HepG2 (cell line): ENCODE measurements around the gene RAB34. TPM values are rescaled to one million over a fixed set of nuclear protein-coding genes. Genes with fewer than 3 reads are reported as not detected.

Experiments used
- CCAR2 ChIP-seq: fragments of 200-400 bp; formaldehyde crosslinking; optimal IDR thresholded peaks from 2 replicates; pipeline ENCODE3; 2018; ENCODE audit warnings: low read depth, mild to moderate bottlenecking, low read length, moderate library complexity
- ETV5 ChIP-seq: IDR thresholded peaks from 2 replicates; pipeline ENCODE4 v1.6.1; 2018; ENCODE audit warnings: missing biosample characterization, missing genetic modification reagents, inconsistent platforms, borderline replicate concordance
- GATA4 ChIP-seq: sonication (generic); IDR thresholded peaks from 2 replicates; pipeline ENCODE4 v1.6.1; 2016; ENCODE audit warnings: antibody characterized with exemption, low read depth, borderline replicate concordance
- GLI4 ChIP-seq: sonication (generic); formaldehyde crosslinking; IDR thresholded peaks from 2 replicates; pipeline ENCODE4 v1.5.1; 2020; ENCODE audit warnings: missing genetic modification reagents, mild to moderate bottlenecking, moderate library complexity, borderline replicate concordance
- HDAC1 ChIP-seq: sonication (generic); formaldehyde crosslinking; IDR thresholded peaks from 2 replicates; pipeline ENCODE4 v1.5.1; 2020; ENCODE audit warnings: mild to moderate bottlenecking, missing genetic modification reagents
- HIVEP1 ChIP-seq: sonication (generic); formaldehyde crosslinking; IDR thresholded peaks from 2 replicates; pipeline ENCODE4 v1.4.0; 2020; ENCODE audit warnings: mild to moderate bottlenecking, missing genetic modification reagents
- HNF4G ChIP-seq, 2 experiments: sonication (generic) in 1 of 2; formaldehyde crosslinking in 1 of 2; IDR thresholded peaks; 2 replicates each; pipeline versions ENCODE4 v1.4.0 to v1.6.1; 2011 to 2020; ENCODE audit warnings: borderline replicate concordance in 2 of 2, low read depth in 2 of 2, mild to moderate bottlenecking in 2 of 2, low read length in 1 of 2, missing genetic modification reagents in 1 of 2, moderate library complexity in 1 of 2
- IKZF5 ChIP-seq: IDR thresholded peaks from 2 replicates; pipeline ENCODE4 v1.6.1; 2018; ENCODE audit warnings: missing genetic modification reagents, mild to moderate bottlenecking, missing compliant biosample characterization
- IRF2 ChIP-seq: IDR thresholded peaks from 2 replicates; pipeline ENCODE4 v1.6.1; 2018; ENCODE audit warnings: missing genetic modification reagents, missing compliant biosample characterization
- JDP2 ChIP-seq: sonication (generic); formaldehyde crosslinking; IDR thresholded peaks from 2 replicates; pipeline ENCODE4 v1.8.1; 2022; ENCODE audit warnings: missing genetic modification reagents, borderline replicate concordance
- KLF13 ChIP-seq: sonication (generic); formaldehyde crosslinking; IDR thresholded peaks from 2 replicates; pipeline ENCODE4 v1.4.0; 2020; ENCODE audit warnings: mild to moderate bottlenecking, missing genetic modification reagents
- MIER3 ChIP-seq: IDR thresholded peaks from 2 replicates; pipeline ENCODE4 v1.6.1; 2016; ENCODE audit warnings: missing compliant biosample characterization, borderline replicate concordance
- SAP130 ChIP-seq: IDR thresholded peaks from 2 replicates; pipeline ENCODE4 v1.6.1; 2016; ENCODE audit warnings: low read depth
- SKI ChIP-seq: fragments of 450-650 bp; IDR thresholded peaks from one replicate; pipeline ENCODE4 v1.6.1; 2018; ENCODE audit warnings: mild to moderate bottlenecking; ENCODE audit not compliant: partially characterized antibody
- SP1 ChIP-seq, 2 experiments: fragments of 450-650 bp in 1 of 2; sonication (generic) in 1 of 2; formaldehyde crosslinking in 1 of 2; IDR thresholded peaks; 2 replicates each; pipeline versions ENCODE4 v1.4.0 to v1.6.1; 2016 to 2020; ENCODE audit warnings: missing genetic modification reagents in 1 of 2
- SRSF9 ChIP-seq: fragments of 200-400 bp; formaldehyde crosslinking; IDR thresholded peaks from 2 replicates; pipeline ENCODE4 v1.6.1; 2018; ENCODE audit warnings: borderline replicate concordance, mild to moderate bottlenecking, low read depth, low read length; ENCODE audit not compliant: insufficient read depth, poor library complexity, severe bottlenecking
- TARDBP ChIP-seq: sonication (generic); formaldehyde crosslinking; IDR thresholded peaks from 2 replicates; pipeline ENCODE4 v1.8.0; 2022; ENCODE audit warnings: mild to moderate bottlenecking, missing genetic modification reagents
- TBX2 ChIP-seq: sonication (generic); formaldehyde crosslinking; IDR thresholded peaks from 2 replicates; pipeline ENCODE4 v1.5.0; 2020; ENCODE audit warnings: missing genetic modification reagents, mild to moderate bottlenecking, borderline replicate concordance
- TEF ChIP-seq: sonication (generic); formaldehyde crosslinking; IDR thresholded peaks from 2 replicates; pipeline ENCODE4 v1.5.0; 2020; ENCODE audit warnings: missing genetic modification reagents
- XRCC5 ChIP-seq: fragments of 200-400 bp; formaldehyde crosslinking; optimal IDR thresholded peaks from 2 replicates; pipeline ENCODE3; 2017; ENCODE audit warnings: mild to moderate bottlenecking, low read length
- ZNF121 ChIP-seq: sonication (generic); formaldehyde crosslinking; IDR thresholded peaks from 2 replicates; pipeline ENCODE4 v1.5.0; 2020; ENCODE audit warnings: mild to moderate bottlenecking, missing genetic modification reagents
- ZNF512B ChIP-seq: sonication (generic); formaldehyde crosslinking; IDR thresholded peaks from 2 replicates; pipeline ENCODE4 v1.5.1; 2020; ENCODE audit warnings: missing genetic modification reagents, mild to moderate bottlenecking, borderline replicate concordance
- ZNF589 ChIP-seq: sonication (generic); formaldehyde crosslinking; conservative IDR thresholded peaks from 2 replicates; pipeline ENCODE4 v1.8.0; 2022; ENCODE audit warnings: mild to moderate bottlenecking, moderate library complexity, missing genetic modification reagents
- ZNF780A ChIP-seq: sonication (generic); formaldehyde crosslinking; IDR thresholded peaks from 2 replicates; pipeline ENCODE4 v1.8.0; 2022; ENCODE audit warnings: mild to moderate bottlenecking, missing genetic modification reagents, moderate library complexity
- ZNF788 ChIP-seq: sonication (generic); formaldehyde crosslinking; IDR thresholded peaks from 2 replicates; pipeline ENCODE4 v1.5.0; 2020; ENCODE audit warnings: mild to moderate bottlenecking, missing genetic modification reagents, borderline replicate concordance
- polyA plus RNA-seq, 8 experiments: library from polyadenylated mRNA; depleted of rRNA in 3 of 8; stranded (reverse) in 7 of 8; unstranded in 1 of 8; fragments of >200 nt; fragmentation: Illumina TruSeq in 4 of 8; extraction: Trizol in 4 of 8; gene quantifications; 2 replicates each; pipeline versions ENCODE4 v1.2.1 to v1.2.3, GENCODE V29; 2011 to 2016; ENCODE audit warnings: low read depth in 4 of 8, missing spikeins in 1 of 8, mixed read lengths in 1 of 8; ENCODE audit not compliant: insufficient read depth in 1 of 8
- total RNA-seq, 5 experiments: library from RNA; depleted of rRNA; stranded (reverse); fragments of >200 nt; fragmentation: Illumina TruSeq; extraction: Trizol; gene quantifications; 2 replicates each; pipeline ENCODE4 v1.2.3, GENCODE V29; 2016; ENCODE audit warnings: low read depth in 1 of 5

Gene RAB34
- total and polyA plus RNA-seq, 2 of the 13 experiments (the other 11 are each of a cell fraction or from before 2014, with no cell fraction given), result 0.49 TPM; not detected in 1

- TF ChIP-seq ZNF788 (CRISPR knock-in tag) (peak; percentile 83; the same call in 1 of the 2 replicates), TARDBP (CRISPR knock-in tag) (peak; percentile 92), SKI (peak; percentile 93), ETV5 (CRISPR knock-in tag) (peak; percentile 76; the same call in 1 of the 2 replicates), ZNF512B (CRISPR knock-in tag) (no peak), SRSF9 (no peak), HDAC1 (CRISPR knock-in tag) (peak; percentile 87), ZNF121 (peak; percentile 86), MIER3 (peak; percentile 78; the same call in 1 of the 2 replicates), SP1 (IDR thresholded peaks at IDR 0.05) (no peak), SP1 (CRISPR knock-in tag; IDR thresholded peaks at IDR 0.05) (peak; percentile 39; the same call in 1 of the 2 replicates), GATA4 (no peak), XRCC5 (peak; percentile 88), IRF2 (peak; percentile 77), TBX2 (CRISPR knock-in tag) (peak; percentile 85), HNF4G (IDR thresholded peaks at IDR 0.05; ENCODE audit: borderline replicate concordance, low read depth, low read length) (peak; percentile 95), HNF4G (CRISPR knock-in tag; IDR thresholded peaks at IDR 0.05; ENCODE audit: borderline replicate concordance, low read depth) (peak; percentile 99), GLI4 (CRISPR knock-in tag) (peak; percentile 66; the same call in 1 of the 2 replicates), SAP130 (peak; percentile 97), KLF13 (CRISPR knock-in tag) (no peak), TEF (CRISPR knock-in tag) (no peak), IKZF5 (CRISPR knock-in tag) (peak; percentile 88), JDP2 (no peak), HIVEP1 (CRISPR knock-in tag) (peak; percentile 37; the same call in 1 of the 2 replicates), ZNF780A (CRISPR knock-in tag) (peak; percentile 88; the same call in 1 of the 2 replicates), CCAR2 (peak; percentile 53), ZNF589 (peak; percentile 75)
Measured at GRCh38 chr17:28698253-28698941, 19.3 kb downstream of the RAB34 start (continued).
